H9 (cell line): ENCODE measurements around the gene UBE4B. TPM values are rescaled to one million over a fixed set of nuclear protein-coding genes. Genes with fewer than 3 reads are reported as not detected.

Experiments used
- DNase-seq: peaks from one replicate; pipeline ENCODE4 v3.0.0-alpha.2; 2017
- H2AFZ ChIP-seq: one replicate; pipeline ENCODE4 v1.6.1; 2013; ENCODE audit warnings: mild to moderate bottlenecking, low read length, control low read depth, moderate library complexity
- H2AK5ac ChIP-seq: 2 replicates; pipeline ENCODE4 v1.6.1; 2013; ENCODE audit warnings: low read length, control low read depth, mixed read lengths; ENCODE audit not compliant: insufficient read length
- H2BK120ac ChIP-seq: one replicate; pipeline ENCODE4 v1.6.1; 2013; ENCODE audit warnings: low read depth, mild to moderate bottlenecking, low read length, control low read depth, inconsistent platforms; ENCODE audit not compliant: poor library complexity, severe bottlenecking
- H2BK12ac ChIP-seq: 2 replicates; pipeline ENCODE4 v1.6.1; 2013; ENCODE audit warnings: low read length, control low read depth, mixed read lengths, low read depth; ENCODE audit not compliant: insufficient read length
- H2BK15ac ChIP-seq: 2 replicates; pipeline ENCODE4 v1.6.1; 2013; ENCODE audit warnings: low read depth, low read length, control low read depth
- H2BK20ac ChIP-seq: one replicate; pipeline ENCODE4 v1.6.1; 2013; ENCODE audit warnings: low read depth, mild to moderate bottlenecking, low read length, control low read depth, inconsistent platforms; ENCODE audit not compliant: poor library complexity, severe bottlenecking
- H2BK5ac ChIP-seq: 2 replicates; pipeline ENCODE4 v1.6.1; 2013; ENCODE audit warnings: low read length, control low read depth, mixed read lengths; ENCODE audit not compliant: insufficient read length
- H3K14ac ChIP-seq: 2 replicates; pipeline ENCODE4 v1.6.1; 2013; ENCODE audit warnings: low read length, control low read depth; ENCODE audit not compliant: insufficient read depth
- H3K18ac ChIP-seq: 2 replicates; pipeline ENCODE4 v1.6.1; 2013; ENCODE audit warnings: low read depth, mild to moderate bottlenecking, mixed read lengths, low read length, control low read depth; ENCODE audit not compliant: insufficient read length
- H3K23ac ChIP-seq: 2 replicates; pipeline ENCODE4 v1.6.1; 2013; ENCODE audit warnings: low read length, control low read depth, mixed read lengths, low read depth; ENCODE audit not compliant: insufficient read length
- H3K23me2 ChIP-seq: 2 replicates; pipeline ENCODE4 v1.6.1; 2013; ENCODE audit warnings: low read depth, mild to moderate bottlenecking, mixed read lengths, low read length, control low read depth; ENCODE audit not compliant: insufficient read length, poor library complexity, severe bottlenecking
- H3K27ac ChIP-seq: 2 replicates; pipeline ENCODE4 v1.5.1; 2013; ENCODE audit warnings: low read length, control low read depth, mixed read lengths, low read depth; ENCODE audit not compliant: insufficient read length
- H3K27me3 ChIP-seq: 2 replicates; pipeline ENCODE4 v1.6.1; 2013; ENCODE audit warnings: low read length, control low read depth, inconsistent platforms; ENCODE audit not compliant: insufficient read depth
- H3K4ac ChIP-seq: 2 replicates; pipeline ENCODE4 v1.6.1; 2013; ENCODE audit warnings: low read depth, mild to moderate bottlenecking, control low read depth, inconsistent platforms, low read length, moderate library complexity
- H3K4me1 ChIP-seq: 2 replicates; pipeline ENCODE4 v1.6.1; 2013; ENCODE audit warnings: low read length, control low read depth, inconsistent platforms; ENCODE audit not compliant: insufficient read depth
- H3K4me2 ChIP-seq: 2 replicates; pipeline ENCODE4 v1.6.1; 2013; ENCODE audit warnings: low read length, control low read depth, mixed read lengths; ENCODE audit not compliant: insufficient read length, insufficient read depth
- H3K56ac ChIP-seq: 2 replicates; pipeline ENCODE4 v1.6.1; 2013; ENCODE audit warnings: low read depth, mild to moderate bottlenecking, mixed read lengths, low read length, control low read depth; ENCODE audit not compliant: insufficient read length
- H3K79me1 ChIP-seq: 2 replicates; pipeline ENCODE4 v1.6.1; 2013; ENCODE audit warnings: low read depth, mild to moderate bottlenecking, moderate library complexity, low read length, control low read depth, inconsistent platforms; ENCODE audit not compliant: insufficient read depth, poor library complexity, severe bottlenecking
- H3K79me2 ChIP-seq: 2 replicates; pipeline ENCODE4 v1.6.1; 2013; ENCODE audit warnings: low read length, control low read depth, inconsistent platforms; ENCODE audit not compliant: insufficient read depth
- H3K9ac ChIP-seq: 2 replicates; pipeline ENCODE4 v1.6.1; 2013; ENCODE audit warnings: low read length, control low read depth, mixed read lengths; ENCODE audit not compliant: insufficient read length; ENCODE audit errors: extremely low read depth
- H3K9me3 ChIP-seq: one replicate; pipeline ENCODE4 v1.6.1; 2013; ENCODE audit warnings: low read depth, low read length, inconsistent platforms; ENCODE audit not compliant: control insufficient read depth
- H3T11ph ChIP-seq: one replicate; pipeline ENCODE4 v1.6.1; 2013; ENCODE audit warnings: mild to moderate bottlenecking, low read length, control low read depth, inconsistent platforms
- H4K20me1 ChIP-seq: one replicate; pipeline ENCODE4 v1.6.1; 2013; ENCODE audit not compliant: control insufficient read depth, insufficient read length, insufficient read depth
- H4K5ac ChIP-seq: 2 replicates; pipeline ENCODE4 v1.6.1; 2013; ENCODE audit warnings: low read depth, mild to moderate bottlenecking, mixed read lengths, low read length, control low read depth; ENCODE audit not compliant: insufficient read length
- H4K8ac ChIP-seq: replicated peaks from 2 replicates; pipeline ENCODE4 v1.6.1; 2013; ENCODE audit warnings: low read length, control low read depth, mixed read lengths, low read depth; ENCODE audit not compliant: insufficient read length
- H4K91ac ChIP-seq: 2 replicates; pipeline ENCODE4 v1.6.1; 2013; ENCODE audit warnings: low read depth, mild to moderate bottlenecking, moderate library complexity, mixed read lengths, low read length, control low read depth; ENCODE audit not compliant: insufficient read length
- H3K27ac Mint-ChIP-seq, 3 experiments: 2 replicates in 2 of 3; 3 replicates in 1 of 3; pipeline ENCODE4 v1.8.0; 2020 to 2021; ENCODE audit warnings: mixed read lengths in 3 of 3, mild to moderate bottlenecking in 1 of 3, moderate library complexity in 1 of 3
- H3K27me3 Mint-ChIP-seq: 2 replicates; pipeline ENCODE4 v1.8.0; 2021; ENCODE audit warnings: low read depth, mild to moderate bottlenecking, moderate library complexity, mixed read lengths
- H3K36me3 Mint-ChIP-seq, 3 experiments: 2 replicates in 2 of 3; 3 replicates in 1 of 3; pipeline ENCODE4 v1.8.0; 2020 to 2021; ENCODE audit warnings: low read depth in 3 of 3, mixed read lengths in 3 of 3; ENCODE audit not compliant: insufficient read depth in 1 of 3
- H3K4me1 Mint-ChIP-seq, 2 experiments: 2 replicates each; pipeline ENCODE4 v1.8.0; 2020; ENCODE audit warnings: mixed read lengths in 2 of 2
- H3K4me3 Mint-ChIP-seq, 2 experiments: 2 replicates in 1 of 2; 3 replicates in 1 of 2; pipeline ENCODE4 v1.8.0; 2020 to 2021; ENCODE audit warnings: mild to moderate bottlenecking in 2 of 2, mixed read lengths in 2 of 2, moderate library complexity in 1 of 2
- H3K9me3 Mint-ChIP-seq, 2 experiments: 2 replicates in 1 of 2; 3 replicates in 1 of 2; pipeline ENCODE4 v1.8.0; 2020; ENCODE audit warnings: mild to moderate bottlenecking in 2 of 2, mixed read lengths in 2 of 2, moderate library complexity in 1 of 2
- CTCF ChIP-seq: fragments of 200-600 bp; sonication (generic); conservative IDR thresholded peaks from 3 replicates; pipeline ENCODE4 v1.8.0; 2021; ENCODE audit warnings: antibody characterized with exemption, mild to moderate bottlenecking
- WGBS: extraction: QIAGEN DNeasy Blood & Tissue Kit; methylation state at CpG from one replicate; pipeline ENCODE4 v1.1.7; 2013; ENCODE audit warnings: missing lambda C conversion rate, low lambda C conversion rate, mixed read lengths; ENCODE audit not compliant: insufficient read length; ENCODE audit errors: extremely low coverage; 5-methylcytosine and 5-hydroxymethylcytosine counted together
- total RNA-seq: library from RNA; stranded (reverse); gene quantifications from 2 replicates; pipeline ENCODE4 v1.2.1, GENCODE V29; 2021

The UBE4B gene
- total RNA-seq, 1 experiment from 2014 or later: 67.6 TPM

- H3K23ac ChIP-seq: no peak overlapping the region
- peaks cover 10% of the 10 kb centered on the region for H3K23me2 ChIP-seq
- Mint-ChIP-seq H3K27ac (peak overlapping the region; percentile 90 to 96 (median 93); a peak in 6 of 7 replicates), H3K9me3 (no peaks in the 10 kb centered on the region), H3K27me3 (no peaks in the 10 kb centered on the region), H3K36me3 (no peaks in the 10 kb centered on the region; a peak in 1 of 7 replicates), H3K4me1 (peaks cover 28 to 35% of the 10 kb centered on the region in 2 experiments), H3K4me3 (peak overlapping the region; percentile 94 to 98)
- H4K5ac ChIP-seq: peak overlapping the region; percentile 1
- no peak overlapping the region for H4K8ac ChIP-seq
- no peaks in the 10 kb centered on the region for H3K9me3 ChIP-seq
- no peaks in the 10 kb centered on the region for H3K79me1 ChIP-seq
- H3K4ac ChIP-seq: no peak overlapping the region
- no peak overlapping the region for H4K91ac ChIP-seq
- H2BK120ac ChIP-seq: no peak overlapping the region
- H3K56ac ChIP-seq: no peak overlapping the region
- no peaks in the 10 kb centered on the region; the same call in 1 of the 2 replicates for H3K4me1 ChIP-seq
- H3K9ac ChIP-seq: peak overlapping the region; percentile 87
- H3T11ph ChIP-seq: no peak overlapping the region
- H3K27me3 ChIP-seq: no peaks in the 10 kb centered on the region
- H2AFZ ChIP-seq: no peak overlapping the region
- peak; percentile 62 for DNase-seq
- peaks cover 30% of the 10 kb centered on the region for H3K79me2 ChIP-seq
- no peak overlapping the region for H2BK12ac ChIP-seq
- no peak overlapping the region for H2AK5ac ChIP-seq
- peak overlapping the region; percentile 74 for H3K4me2 ChIP-seq
- no peaks in the 10 kb centered on the region for H4K20me1 ChIP-seq
- no peak overlapping the region for H2BK20ac ChIP-seq
- WGBS: no CpG with 5 or more reads among the region's 69 CpGs
- TF ChIP-seq CTCF: no peak
- H2BK5ac ChIP-seq: no peak overlapping the region
- no peak overlapping the region for H3K27ac ChIP-seq
- peak overlapping the region; percentile 53 for H3K18ac ChIP-seq
- H2BK15ac ChIP-seq: no peak overlapping the region
- H3K14ac ChIP-seq: peak overlapping the region; percentile 72
Measured at GRCh38 chr1:10210841-10211804, 178.4 kb downstream of the UBE4B start.
